SK-N-MC (cell line): ENCODE data around the gene ZNF780B.

ENCODE experiments used
- EZH2 ChIP-seq: fragments of 200-600 bp; sonication (generic); IDR thresholded peaks from one replicate; pipeline ENCODE4 v1.6.1; 2017; ENCODE audit warnings: antibody characterized with exemption
- FOXP2 ChIP-seq: optimal IDR thresholded peaks from 2 replicates; pipeline ENCODE3; 2011; ENCODE audit warnings: mild to moderate bottlenecking, moderate library complexity; ENCODE audit not compliant: insufficient read depth; ENCODE audit errors: extremely low read length, control extremely low read depth
- POLR2AphosphoS5 ChIP-seq: IDR thresholded peaks from 2 replicates; pipeline ENCODE4 v1.6.1; 2012; ENCODE audit warnings: mild to moderate bottlenecking, low read depth, low read length, borderline replicate concordance

GRCh38 chr19:40081411-40081810 is 25.4 kb upstream of the ZNF780B start:
- TF ChIP-seq POLR2AphosphoS5: no peak
- TF ChIP-seq EZH2: no peak
- no peak for TF ChIP-seq FOXP2
